ENCODE data around the gene TCEANC. TPM values are rescaled to one million over a fixed set of nuclear protein-coding genes. Genes with fewer than 3 reads are reported as not detected.

Gene TCEANC
- total RNA-seq, 4 donors from 2014 or later: 2.5 to 6.9 (median 2.7) TPM

- intact Hi-C loops (cut with DNase I; ENCODE audit: low total_unique reads): no loop called here
- TF ChIP-seq, protein P1, sequence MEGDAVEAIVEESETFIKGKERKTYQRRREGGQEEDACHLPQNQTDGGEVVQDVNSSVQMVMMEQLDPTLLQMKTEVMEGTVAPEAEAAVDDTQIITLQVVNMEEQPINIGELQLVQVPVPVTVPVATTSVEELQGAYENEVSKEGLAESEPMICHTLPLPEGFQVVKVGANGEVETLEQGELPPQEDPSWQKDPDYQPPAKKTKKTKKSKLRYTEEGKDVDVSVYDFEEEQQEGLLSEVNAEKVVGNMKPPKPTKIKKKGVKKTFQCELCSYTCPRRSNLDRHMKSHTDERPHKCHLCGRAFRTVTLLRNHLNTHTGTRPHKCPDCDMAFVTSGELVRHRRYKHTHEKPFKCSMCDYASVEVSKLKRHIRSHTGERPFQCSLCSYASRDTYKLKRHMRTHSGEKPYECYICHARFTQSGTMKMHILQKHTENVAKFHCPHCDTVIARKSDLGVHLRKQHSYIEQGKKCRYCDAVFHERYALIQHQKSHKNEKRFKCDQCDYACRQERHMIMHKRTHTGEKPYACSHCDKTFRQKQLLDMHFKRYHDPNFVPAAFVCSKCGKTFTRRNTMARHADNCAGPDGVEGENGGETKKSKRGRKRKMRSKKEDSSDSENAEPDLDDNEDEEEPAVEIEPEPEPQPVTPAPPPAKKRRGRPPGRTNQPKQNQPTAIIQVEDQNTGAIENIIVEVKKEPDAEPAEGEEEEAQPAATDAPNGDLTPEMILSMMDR (IDR thresholded peaks at IDR 0.05): no peak
- no peak for TF ChIP-seq POLR2A (IDR thresholded peaks at IDR 0.05)
- DNase-seq (ENCODE audit: low spot score in 2 of 2): no peak
- no peak overlapping the region for H3K4me3 ChIP-seq (ENCODE audit: low read depth, poor library complexity, severe bottlenecking)
- 70 to 84% methylated on average over 5 of the region's 5 CpGs for whole genome bisulfite sequencing, 2 donors
Measured at GRCh38 chrX:13702111-13702789, 49.3 kb downstream of the TCEANC start.

DNA sequence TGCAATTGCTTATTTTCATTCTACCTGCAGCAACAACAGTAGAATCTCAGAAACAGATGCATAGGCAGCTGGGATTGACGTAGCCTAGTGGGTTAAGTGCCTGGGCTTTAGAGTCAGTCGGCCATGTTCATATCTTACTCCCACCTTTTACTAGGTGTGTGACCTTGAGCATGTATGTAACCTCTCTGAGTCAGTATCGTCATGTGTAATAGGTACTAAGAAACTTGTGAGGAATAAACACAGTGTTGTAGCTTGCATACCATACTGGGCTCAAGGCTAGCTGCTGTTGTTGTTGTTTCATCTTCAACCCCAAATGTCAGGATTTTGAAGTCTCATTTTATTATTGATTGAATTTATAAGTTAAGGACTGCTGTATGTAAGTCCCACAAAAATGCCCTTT is 50.2 kb downstream of the TCEANC start:
- intact Hi-C loops (cut with DNase I; ENCODE audit: low total_unique reads): no loop called here
- H3K4me3 ChIP-seq (ENCODE audit: low read depth, poor library complexity, severe bottlenecking): no peak overlapping the region
- DNase-seq (ENCODE audit: low spot score in 2 of 2): no peak
- 79 to 89% methylated on average over 3 of the region's 3 CpGs for WGBS, 2 donors
- TF ChIP-seq POLR2A (IDR thresholded peaks at IDR 0.05): no peak
- TF ChIP-seq, protein P1 (IDR thresholded peaks at IDR 0.05): no peak

DNA sequence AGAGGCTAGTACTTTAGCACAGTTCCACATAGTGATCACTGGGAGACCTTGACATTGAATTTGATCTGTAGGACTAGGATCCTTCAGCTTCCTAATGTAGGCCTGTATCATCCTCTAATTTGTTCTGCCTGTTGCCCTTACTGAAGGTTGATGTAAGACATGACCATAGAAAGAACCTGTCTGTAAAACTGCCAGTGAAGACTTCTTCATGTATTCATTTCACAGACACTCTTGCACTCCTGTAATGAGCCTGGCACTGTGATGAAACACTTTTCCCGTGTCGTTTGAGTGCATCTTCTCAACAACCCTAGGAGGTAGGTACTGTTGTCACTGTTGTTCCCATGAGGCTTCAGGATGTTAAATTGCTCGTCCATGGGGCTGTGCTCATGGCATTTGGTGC is 50.6 kb downstream of the TCEANC start:
- 44 to 71% methylated on average over 3 of the region's 3 CpGs for WGBS, 2 donors
- intact Hi-C loops (cut with DNase I; ENCODE audit: low total_unique reads): no loop called here
- no peak overlapping the region for H3K4me3 ChIP-seq (ENCODE audit: low read depth, poor library complexity, severe bottlenecking)
- TF ChIP-seq, protein P1 (IDR thresholded peaks at IDR 0.05): no peak
- no peak for TF ChIP-seq POLR2A (IDR thresholded peaks at IDR 0.05)
- DNase-seq (ENCODE audit: low spot score in 2 of 2): no peak

- WGBS, 2 donors: 81 to 83% methylated on average over 4 of the region's 4 CpGs
- no peak for DNase-seq (ENCODE audit: low spot score in 2 of 2)
- H3K4me3 ChIP-seq (ENCODE audit: low read depth, poor library complexity, severe bottlenecking): no peak overlapping the region
- intact Hi-C loops (cut with DNase I; ENCODE audit: low total_unique reads): no loop called here
- TF ChIP-seq, protein P1 (IDR thresholded peaks at IDR 0.05): no peak
- TF ChIP-seq POLR2A (IDR thresholded peaks at IDR 0.05): no peak
Measured at GRCh38 chrX:13711141-13711540, 58.2 kb downstream of the TCEANC start.

Other genes starting within 250 kb of the TCEANC start
- under 1 TPM in 3 of 4 donors, not detected in 1; 0.13 to 0.38 (median 0.32) TPM for gene EGFL6, start 83.5 kb upstream of the TCEANC start, total RNA-seq
- gene RAB9A, start 36.0 kb downstream of the TCEANC start, total RNA-seq: 10 to 100 TPM; 44.6 to 70.5 (median 56.0) TPM
- gene TRAPPC2, start 81.5 kb downstream of the TCEANC start, total RNA-seq: 10 to 100 TPM; 12.6 to 16.1 (median 14.9) TPM
- gene OFD1, start 81.6 kb downstream of the TCEANC start, total RNA-seq: 10 to 100 TPM; 20.0 to 69.6 (median 27.5) TPM
- 10 to 100 TPM in 2 of 4 donors, 1 to 10 TPM in 2; 4.6 to 22.8 (median 12.3) TPM for gene GPM6B, start 164.0 kb downstream of the TCEANC start, total RNA-seq